HG03439 (cell line): ENCODE results near the gene ZFPL1.
A peak's percentile ranks its signal among the peaks of the same experiment; 100 is the strongest.
"Not testable (repeated sequence)": the region's sequence is repeated elsewhere in the genome, so short reads cannot be mapped to it uniquely, and the experiment has no call there.

Experiments used
- ATAC-seq: cut with Tn5 transposase; IDR thresholded peaks from one replicate; pipeline ENCODE4 v1.9.1; 2021; ENCODE audit warnings: mild to moderate bottlenecking, moderate library complexity; ENCODE audit not compliant: unreplicated experiment

Gene ZFPL1

GRCh38 chr11:65112546-65113360, 28.7 kb downstream of the ZFPL1 start:
- peak; percentile 30 for ATAC-seq

DNA sequence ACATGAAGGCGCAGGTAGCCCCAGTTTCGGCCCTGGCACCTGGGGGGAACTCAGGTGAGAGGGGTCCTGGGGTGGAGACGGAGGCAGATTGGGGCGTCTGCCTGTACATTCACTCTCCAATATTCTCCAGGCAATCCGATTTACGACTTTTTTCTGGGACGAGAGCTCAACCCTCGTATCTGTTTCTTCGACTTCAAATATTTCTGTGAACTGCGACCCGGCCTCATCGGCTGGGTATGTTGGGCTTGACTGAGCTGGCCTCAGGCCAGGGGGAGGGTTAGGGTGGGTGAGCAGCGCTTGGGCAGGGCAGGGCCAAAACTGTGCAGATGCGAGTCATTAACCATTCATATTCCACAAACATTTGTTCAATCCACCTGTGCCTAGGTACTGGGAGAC, 29.3 kb downstream of the ZFPL1 start:
- no peak for ATAC-seq

GRCh38 chr11:65113839-65114238, 29.8 kb downstream of the ZFPL1 start:
- no peak for ATAC-seq

DNA sequence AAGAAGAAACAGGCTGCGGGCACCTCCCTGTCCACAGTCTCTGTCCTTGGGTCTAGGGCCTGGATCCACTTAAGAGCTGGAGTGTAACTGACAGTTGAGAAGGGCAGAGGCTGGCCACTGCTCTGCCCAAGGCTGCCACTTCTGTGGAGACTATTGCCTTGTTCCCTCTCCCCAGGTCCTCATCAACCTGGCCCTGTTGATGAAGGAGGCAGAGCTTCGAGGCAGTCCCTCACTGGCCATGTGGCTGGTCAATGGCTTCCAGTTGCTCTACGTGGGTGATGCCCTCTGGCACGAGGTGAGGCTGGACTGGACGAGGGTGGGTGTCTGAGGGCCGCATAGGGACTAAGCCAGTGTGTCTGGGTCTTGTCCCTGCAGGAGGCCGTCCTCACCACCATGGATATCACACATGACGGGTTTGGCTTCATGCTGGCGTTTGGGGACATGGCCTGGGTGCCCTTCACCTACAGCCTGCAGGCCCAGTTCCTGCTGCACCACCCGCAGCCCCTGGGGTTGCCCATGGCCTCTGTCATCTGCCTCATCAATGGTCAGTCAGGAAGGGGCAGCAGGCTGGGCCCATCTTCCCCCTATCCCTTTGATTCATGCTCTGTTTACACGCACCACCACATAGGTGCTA, 30.6 kb downstream of the ZFPL1 start:
- no peak for ATAC-seq

GRCh38 chr11:65115361-65116082, 31.5 kb downstream of the ZFPL1 start:
- ATAC-seq = no peak

DNA sequence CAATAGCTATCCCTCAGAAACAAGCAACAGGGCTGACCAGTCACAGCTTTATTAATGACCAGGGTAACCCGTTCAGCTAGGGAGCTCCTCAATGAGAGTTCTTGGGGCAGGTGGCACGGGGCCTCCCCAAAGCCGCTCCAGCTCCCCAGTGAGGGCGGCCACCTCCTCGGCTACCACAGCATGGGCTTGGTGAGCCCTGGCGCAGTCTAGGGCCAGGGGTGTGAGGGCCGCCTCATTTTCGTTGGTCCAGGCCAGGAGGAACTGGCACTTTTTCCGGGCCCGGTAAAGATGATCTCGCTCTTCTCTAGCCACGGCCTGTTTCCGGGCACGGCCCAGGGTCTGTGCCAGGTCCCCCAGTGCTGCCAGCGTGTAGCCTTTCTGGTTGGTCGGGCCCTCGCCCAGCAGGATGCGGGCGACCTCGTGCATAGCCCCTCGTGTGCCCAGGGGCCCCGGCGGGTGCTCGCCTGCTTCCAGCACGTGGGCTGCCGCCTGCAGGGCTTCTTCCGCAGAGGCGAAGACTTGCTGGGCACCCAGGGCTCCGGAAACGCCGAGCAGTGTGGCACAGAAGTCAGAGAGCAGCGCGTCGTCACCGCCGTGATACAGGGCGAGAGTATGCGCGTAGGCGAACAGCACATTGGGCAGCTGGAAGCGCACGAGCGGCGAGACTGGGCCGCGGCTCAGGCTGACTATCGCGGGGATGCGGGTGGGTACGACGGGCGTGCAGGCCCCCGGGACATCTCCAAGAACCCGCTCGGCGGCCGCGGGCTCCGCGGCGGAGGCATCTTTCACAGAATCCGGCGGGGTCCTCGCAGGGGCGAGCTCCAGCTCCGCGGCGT, 32.6 kb downstream of the ZFPL1 start:
- ATAC-seq = no peak

- ATAC-seq = peak; percentile 57
Measured at GRCh38 chr11:65117206-65118096, 33.4 kb downstream of the ZFPL1 start, which contains the start of gene ZNHIT2. Gene ZNHIT2 (minus strand): TSS chr11:65117701. CDS start chr11:65117653, 48 bp downstream.

- no peak for ATAC-seq
Measured at GRCh38 chr11:65118097-65118837, 34.2 kb downstream of the ZFPL1 start.

- not testable (repeated sequence) for ATAC-seq
Measured at GRCh38 chr11:65118891-65119669, 35.1 kb downstream of the ZFPL1 start.

DNA sequence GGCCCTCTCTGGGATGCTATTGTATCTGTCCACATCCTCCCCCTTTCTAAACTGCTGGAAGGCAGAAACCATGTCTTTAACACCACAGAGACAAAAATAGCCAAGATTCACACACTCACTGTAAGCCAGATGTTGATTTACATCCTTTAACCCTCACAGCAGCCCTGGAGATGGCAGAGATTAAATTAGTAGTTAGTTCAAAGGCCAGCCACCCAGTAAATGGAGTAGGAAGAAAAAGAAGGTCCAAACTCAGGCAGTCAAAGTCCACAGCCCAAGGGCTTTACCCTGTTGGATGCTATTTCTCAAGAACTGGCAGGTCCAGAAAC, 35.6 kb downstream of the ZFPL1 start:
- no peak for ATAC-seq

DNA sequence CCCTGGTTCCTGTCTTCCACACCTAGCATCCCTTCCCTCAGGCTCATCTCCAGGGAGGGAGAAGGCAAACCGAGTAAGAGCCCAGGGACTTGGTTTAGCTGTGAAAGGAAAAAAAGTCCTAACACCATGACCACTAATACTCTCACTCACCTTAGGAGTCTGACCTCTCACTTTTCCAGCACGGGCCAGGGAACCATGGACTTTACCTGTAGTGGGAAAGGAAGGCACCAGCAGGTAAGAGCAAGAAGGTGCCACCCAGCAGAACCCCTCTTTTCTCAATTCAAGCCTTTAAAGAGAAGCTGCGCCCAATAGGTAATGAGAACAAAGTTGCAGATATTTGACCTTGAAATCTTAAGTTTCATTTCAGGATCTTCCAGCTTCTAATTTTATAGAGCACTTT, 36.8 kb downstream of the ZFPL1 start:
- no peak for ATAC-seq

DNA sequence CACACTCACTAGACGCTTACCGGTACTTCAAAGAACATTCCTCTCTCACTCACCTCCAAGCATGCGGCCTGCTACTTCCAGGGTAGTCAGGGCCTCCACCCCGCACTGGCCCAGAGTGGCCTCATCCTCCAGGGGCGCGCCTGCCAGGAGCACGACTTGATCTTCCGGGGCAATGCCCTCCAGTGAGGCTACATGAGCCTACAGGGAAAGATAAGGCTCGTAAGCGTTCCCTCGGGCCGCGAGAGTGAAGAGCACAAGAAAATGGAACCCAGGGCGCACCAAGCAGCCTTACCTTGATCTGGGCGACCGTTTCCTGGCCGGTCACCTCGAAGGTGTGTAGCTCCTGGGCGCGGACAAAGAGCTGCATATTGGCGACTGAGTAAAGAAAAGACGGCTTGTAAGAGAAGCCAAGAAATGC, 37.4 kb downstream of the ZFPL1 start:
- no peak for ATAC-seq

DNA sequence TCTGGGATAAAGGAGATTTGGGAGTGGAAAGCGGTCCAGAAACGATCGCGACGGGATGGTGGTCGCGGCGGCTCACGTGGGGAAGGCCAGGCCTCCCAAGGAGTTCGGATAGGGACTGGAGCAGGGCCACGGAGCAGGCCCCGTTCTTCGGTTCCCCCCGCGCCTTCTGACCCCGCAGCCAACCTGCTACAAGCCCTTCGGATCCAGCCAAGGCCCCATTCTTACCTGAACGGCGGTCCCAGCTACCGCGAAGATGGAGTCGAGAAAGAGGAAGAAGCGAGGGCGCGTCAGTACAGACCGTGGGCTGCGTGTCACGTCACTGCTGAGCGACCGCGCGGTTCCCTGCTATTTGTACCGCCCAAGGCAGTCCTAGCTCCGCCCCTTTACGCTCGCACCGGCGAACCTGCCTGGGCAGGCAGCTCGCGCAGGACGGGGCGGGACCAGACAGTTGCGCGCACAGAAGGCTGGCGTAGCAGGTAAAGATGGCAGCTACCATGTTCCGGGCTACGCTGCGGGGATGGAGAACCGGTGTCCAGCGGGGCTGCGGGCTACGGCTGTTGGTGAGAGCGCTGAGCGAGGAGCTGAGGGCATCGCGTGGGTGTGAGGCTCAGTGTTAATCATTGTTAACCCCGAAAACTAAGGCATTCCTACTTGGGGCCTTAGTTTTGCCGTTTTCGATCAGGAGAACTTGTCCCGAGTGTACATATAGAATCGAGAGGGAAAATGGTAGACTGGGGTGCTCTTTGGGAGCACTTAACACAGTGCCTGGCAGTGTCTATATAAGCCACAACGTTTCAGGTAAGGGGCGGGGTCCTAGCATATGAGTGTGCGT, 38.1 kb downstream of the ZFPL1 start, which contains the start of the genes FAU and MRPL49:
FAU (minus strand) TSS at position 270 of the 832 bp plus-strand sequence. CDS start 321 bp downstream, outside the sequence.
MRPL49 (plus strand) TSS at position 457 of the 832 bp plus-strand sequence; CDS start at position 483, 26 bp downstream.
- peak; percentile 61 for ATAC-seq

DNA sequence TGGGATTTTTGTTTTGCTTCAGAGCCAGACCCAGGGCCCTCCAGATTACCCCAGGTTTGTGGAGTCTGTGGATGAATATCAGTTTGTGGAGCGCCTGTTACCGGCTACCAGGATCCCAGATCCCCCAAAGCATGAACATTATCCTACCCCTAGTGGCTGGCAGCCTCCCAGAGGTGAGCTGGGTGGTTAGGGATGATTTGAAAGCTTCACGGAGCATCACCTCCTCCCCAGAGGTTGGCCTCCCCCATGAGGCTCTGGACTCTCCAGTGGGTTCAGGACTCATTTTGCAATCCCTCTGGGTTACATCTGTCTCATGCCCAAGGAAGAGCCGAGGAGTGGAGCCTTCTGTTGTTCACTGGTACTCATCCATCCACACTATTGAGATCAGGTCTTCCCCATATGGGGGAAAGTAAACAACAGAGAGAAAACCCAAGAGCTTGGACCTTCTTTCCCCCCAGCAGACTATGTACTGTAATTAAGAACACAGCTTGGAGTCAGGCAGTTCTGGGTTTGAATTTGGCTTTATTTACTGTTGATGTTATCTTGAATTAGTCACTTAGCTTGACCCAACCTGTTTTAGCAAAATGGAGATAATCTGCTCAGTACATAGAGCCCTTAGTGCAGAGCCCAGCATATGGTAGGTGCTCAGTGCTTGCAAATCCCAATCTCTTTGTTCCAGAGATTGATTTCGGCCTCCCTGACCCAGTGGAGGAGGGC, 40.6 kb downstream of the ZFPL1 start:
- ATAC-seq = no peak

DNA sequence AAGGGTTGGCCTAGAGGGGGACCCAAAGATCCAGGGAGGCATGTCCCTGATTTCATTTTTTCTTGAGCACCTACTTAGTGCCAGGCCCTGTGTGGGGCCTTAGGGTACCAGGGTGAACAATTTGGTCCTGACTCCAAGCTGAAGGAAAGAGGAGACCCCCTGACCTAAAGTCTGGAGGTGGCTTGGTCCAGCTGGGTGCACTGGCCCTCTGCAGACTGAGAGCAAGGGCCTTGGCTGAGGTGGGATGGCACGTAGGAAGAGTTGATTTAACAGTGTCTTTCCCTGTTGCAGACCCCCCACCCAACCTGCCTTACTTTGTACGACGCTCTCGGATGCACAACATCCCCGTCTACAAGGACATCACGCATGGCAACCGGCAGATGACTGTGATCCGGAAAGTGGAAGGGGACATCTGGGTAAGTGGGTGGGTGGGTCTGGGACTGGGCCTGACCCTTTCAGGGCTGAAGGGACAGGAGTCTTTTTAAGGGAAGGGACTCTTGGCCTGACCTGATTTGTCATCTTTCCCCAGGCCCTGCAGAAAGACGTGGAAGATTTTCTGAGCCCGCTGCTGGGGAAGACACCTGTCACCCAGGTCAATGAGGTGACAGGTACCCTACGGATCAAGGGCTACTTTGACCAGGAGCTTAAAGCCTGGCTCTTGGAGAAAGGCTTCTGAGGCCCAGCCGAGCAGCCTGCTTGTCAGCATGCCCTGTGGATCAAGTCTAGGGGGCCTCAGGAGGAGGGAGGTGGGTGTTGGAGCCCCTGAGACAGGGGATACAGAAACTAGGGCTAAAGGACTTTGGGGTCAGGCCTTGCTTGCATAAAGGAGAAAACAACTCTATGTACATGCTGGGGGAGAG, 41.4 kb downstream of the ZFPL1 start:
- ATAC-seq = no peak
